CD4-positive, alpha-beta T cell treated with Interleukin-4 for 1 hour (primary cell): Measurements from ENCODE around the gene MAGI2.

Experiments
- DNase-seq, 2 donors: peaks; one replicate each; pipeline ENCODE4 v3.0.0-alpha.2; 2020 to 2022

Gene MAGI2

DNA sequence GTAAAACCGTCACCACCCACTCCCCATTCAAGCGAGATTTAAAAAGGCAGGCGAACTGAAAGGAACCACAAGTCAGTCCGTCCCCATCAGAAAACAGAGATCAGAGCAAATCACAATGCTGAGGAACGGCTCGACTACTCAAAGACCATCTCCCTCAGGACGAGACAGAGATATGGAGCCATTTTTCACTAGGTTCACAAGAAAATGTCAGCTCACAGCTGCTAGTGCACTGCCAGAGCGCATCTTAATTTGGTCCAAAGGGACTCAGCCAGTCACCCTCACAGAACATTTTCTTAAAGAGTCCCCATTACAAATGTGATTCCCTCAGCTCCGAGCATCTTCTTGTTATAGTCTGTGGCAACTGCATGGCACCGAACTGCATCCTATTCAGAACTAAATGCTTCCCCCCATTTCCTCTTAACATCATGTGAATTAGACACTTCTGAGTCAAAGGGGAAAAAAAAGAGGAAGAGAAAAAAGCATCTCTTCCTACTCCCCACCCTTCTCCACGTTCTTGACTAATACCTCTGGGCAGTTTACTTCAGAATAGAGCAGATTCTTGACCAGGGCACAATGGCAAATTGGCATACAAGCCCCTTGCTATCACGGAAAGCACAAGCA lies 683.9 kb downstream of the MAGI2 start:
- DNase-seq: no peak

DNA sequence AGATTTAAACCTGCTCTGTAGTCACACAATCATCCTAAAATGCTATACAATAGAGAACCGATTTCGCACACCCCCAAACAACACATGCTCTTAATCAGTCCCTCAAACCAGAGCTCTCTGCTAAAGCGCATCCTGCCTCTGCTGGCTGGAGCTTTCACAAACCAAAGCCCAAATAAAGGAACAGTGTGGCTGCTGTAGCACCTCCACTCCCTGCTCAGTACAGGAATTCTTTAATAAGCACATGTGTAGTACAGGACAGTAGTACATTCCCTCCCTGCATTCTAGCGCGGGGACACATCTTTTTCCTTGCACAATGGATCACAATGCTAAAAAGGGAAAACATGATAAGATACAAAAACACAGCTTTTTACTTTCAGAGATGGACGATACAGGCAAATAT lies 684.6 kb downstream of the MAGI2 start:
- DNase-seq: no peak

DNA sequence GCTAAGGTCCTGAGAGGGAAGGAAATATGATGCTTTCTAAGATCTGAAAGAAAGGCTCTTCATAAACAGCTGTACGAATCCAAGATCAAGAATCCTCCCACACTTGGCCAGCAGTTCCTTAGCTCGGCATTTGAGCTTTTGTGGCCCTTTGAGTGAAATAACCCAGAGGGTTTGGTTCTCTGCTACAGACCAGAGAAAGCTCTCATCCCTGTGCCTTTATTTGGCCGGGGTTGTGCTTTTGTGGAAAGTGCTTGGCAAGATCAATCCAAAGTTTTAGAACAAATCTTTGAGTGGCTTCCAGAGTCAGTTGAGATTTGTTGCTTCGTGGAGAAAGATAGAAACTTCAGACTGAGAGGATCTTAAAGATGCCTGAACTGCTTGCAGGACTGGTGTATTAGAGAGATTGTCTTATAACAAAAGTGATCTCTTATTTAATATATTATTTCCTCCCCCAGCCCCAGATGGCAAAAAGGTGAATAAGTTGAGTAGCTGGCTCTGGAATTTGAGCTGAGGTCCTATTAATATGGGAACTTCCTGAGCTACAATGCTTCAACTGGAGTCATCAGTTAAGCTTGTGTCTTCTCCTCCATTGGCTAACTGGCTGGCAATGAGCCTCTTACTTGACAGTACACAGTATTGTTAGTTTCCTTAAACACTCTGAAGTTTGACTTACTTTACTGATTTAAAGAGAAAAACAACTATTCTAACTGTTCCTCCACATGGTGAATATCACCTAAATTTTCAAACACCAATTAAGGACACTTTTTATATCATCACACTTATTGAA lies 687.3 kb downstream of the MAGI2 start:
- DNase-seq: no peak

DNA sequence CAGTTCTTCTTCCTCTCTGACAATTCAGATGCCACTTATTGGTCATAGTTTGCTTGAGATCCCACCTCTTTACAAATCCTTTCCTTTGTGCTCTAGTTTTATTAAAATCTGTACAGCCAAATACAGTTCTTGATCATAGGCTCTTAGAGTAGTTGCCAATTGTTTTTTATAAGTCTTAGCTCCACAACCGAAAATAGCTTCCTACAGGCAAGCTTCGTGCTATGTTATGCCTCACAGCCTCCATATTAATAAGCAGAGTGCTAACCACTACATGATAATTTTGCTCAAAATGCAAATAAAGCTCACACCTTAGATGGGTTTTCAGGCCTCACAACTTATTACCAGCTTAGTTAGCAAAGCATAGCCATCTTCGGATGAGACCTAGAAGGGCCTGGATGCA lies 688.9 kb downstream of the MAGI2 start:
- DNase-seq: no peak

DNA sequence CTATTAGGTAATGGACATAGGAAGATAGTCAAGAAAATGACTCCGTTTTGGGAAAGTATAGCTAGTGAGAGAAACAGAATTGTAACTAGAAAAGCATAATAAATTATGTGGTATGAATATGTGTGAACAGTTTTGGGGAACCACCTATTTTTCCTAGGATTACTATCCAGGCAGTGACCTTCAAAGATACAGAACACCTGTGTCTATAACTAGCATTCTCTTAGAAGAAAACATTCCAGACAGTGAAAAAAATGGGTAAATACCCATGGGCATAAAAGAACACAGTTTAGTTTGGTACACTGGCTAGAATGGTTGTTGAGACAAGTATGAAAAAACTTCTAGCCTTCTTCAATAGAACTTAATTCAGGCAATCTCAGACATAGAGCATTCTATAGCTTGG lies 690.8 kb downstream of the MAGI2 start:
- DNase-seq: no peak

DNA sequence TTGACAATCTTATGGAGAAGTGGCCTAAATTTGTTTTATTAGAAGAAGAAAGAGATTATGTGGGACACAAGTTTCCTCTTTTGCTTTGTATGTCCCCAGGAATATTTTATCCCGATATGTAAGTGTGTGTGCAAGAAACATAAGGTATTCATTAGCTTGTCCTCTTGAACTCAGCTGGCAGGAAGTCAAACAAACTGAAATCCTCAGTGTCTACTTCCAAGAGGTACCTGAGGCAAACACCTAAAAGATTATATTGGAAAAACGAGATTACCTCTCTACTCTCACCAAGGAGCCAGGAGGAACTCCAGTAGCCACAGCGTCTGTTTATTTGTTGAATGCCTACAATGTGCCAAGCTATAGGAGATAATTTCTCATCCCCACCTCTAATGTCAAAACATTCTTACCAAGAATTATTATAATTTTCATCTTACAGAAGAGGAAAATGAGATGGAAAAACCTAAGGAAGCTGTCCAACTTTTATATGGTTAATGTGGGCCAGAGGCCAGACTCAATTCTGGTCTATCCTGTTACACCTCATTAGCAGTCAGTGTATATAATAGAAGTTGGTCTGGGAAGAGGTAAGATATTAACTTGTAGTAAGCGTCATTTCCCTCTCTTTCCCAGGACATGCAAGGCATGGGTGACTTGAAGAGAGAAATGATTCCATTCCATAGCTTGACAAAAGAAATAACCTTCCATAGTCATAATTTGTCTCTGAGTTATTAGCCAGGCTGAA lies 692.7 kb downstream of the MAGI2 start:
- DNase-seq: no peak

DNA sequence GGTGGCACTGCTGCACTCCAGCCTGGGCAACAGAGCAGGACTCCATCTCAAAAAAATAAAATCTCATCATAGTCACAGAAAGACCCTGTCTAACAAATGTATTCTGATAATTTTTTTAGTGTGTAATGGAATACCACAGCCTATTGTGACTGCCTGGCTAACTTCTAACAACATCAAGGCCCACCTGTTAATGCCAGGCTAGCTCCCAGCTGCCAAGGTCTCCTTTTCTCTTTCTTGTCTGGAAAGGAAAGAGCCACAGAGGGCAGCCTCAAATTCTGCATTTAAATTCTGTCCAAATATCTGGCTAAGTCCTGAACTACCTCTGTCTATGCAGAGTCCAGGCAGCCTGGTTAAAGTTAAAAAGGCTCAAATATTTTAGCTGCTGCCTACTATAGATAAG lies 700.9 kb downstream of the MAGI2 start:
- DNase-seq: no peak

DNA sequence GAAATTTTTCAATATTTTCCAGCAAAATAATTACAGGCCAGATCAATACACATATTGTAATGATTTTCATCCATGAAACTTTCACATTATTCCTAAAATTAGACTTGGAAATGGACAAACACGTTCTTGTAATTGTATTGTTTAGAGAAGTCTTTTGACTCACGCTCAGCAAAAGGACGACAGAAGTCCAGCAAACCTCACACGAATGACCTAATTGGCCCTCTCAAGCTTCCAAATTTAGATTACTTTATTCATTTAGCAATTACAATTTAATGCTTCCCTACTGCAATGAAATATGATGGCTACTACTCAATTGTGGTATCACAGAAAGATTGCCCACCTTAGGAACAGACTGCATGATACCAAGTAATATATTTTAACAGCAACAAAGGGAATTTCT lies 702.2 kb downstream of the MAGI2 start:
- no peak for DNase-seq

DNA sequence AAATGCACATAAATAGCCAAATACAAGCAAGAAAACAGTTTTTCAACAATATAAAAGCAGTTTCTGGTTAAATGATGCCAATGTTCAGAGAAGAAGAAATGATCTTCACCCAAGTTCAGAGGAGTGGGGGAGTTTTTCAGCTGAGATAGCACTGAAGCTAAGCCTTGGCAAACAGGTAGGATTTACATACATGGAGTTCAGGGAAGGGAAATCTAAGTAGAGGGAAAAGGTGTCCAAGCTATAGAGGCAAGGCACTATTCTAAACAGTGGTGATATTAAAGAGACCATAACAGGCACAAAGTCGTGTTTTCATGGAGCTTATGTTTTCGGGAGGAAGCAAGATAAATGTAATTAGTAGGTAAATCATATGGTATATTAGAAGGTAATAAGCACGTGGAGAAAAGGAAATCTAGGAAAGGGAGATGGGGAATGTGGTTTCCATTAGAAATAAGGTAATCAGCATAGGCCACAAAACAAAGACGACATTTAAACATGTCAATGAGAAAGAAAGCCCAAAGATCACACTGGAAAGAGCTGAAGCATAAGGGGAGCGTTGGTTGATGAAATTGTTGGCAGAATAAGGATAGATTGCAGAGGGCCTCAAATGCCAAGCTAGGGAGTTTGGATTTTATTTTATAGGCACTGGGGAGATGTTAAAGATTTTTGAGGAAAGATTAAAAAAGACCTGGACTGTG lies 704.3 kb downstream of the MAGI2 start:
- DNase-seq: no peak

DNA sequence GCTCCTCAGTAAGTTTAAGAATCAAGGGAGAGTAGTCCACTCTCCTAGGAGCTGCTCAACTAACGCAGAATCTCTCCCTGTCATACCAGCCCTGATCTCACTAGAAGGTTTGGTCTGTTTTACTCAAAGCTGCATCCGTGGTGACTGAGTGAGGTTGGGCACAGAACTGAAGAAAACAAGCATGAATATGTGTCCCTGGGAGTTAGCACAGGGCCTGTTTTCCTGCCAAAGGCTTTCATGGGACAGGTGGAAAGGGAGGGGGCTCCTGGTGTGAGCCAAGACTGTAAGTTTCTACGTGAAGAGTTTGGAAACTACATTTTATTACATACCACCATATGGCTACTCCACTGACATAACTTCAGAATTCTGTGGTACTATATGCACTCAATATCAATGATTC lies 705.9 kb downstream of the MAGI2 start:
- DNase-seq: no peak

DNA sequence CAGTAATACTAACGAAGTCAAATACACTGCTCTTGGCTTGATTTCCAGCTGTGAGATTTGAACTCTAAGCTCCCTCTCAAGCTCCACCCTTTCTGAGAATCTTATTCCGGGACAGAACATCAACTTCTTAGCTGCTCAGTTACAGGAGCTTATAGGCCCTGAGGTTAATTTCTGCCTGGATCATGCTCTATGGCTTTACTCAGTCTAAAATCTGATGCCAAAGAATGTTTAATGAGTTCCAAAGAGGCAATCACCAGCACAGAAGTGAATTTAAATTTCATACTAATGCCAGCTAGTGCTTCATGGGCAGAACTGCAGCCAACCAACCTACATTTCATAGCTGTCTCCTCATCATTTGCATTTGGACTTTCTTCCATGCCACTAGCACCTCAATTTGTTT lies 707.2 kb downstream of the MAGI2 start:
- no peak for DNase-seq

DNA sequence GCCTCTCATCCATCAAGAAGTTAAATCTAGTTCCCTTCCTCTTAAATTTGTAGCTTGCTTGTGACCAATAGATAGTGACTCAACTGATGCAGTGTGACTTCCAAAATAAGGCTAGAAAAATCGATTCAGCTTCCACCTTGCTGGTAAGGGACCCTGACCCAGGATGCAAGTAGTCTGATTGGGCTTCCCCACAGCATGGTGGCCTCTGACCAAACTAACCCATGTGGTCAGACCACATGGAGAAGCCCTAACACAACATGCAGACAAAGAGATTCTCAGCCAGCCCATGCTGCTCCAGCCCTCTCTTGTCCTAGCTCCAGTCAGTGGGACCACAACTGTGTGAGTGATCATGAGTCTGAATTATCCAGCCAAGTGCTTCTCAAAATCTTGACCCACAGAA lies 710.8 kb downstream of the MAGI2 start:
- DNase-seq: no peak

DNA sequence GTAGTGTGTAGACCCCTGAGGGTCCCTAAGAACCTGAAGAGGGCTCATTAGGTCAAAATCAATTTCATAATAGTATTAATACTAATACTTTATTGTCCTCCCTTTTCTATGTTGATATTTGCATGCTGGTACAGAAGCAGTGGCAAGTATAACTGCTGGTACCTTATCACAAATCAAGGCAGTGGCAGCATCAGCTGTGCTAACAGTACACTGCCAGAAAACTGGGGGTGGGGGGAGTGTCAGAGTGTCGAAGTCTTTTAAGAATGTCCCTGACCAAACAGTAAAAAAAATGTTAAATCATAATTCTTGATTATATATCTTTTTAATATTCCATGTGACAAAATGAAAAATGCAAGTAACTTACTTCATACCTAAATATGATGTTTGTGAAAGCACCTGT lies 716.9 kb downstream of the MAGI2 start:
- DNase-seq: no peak

DNA sequence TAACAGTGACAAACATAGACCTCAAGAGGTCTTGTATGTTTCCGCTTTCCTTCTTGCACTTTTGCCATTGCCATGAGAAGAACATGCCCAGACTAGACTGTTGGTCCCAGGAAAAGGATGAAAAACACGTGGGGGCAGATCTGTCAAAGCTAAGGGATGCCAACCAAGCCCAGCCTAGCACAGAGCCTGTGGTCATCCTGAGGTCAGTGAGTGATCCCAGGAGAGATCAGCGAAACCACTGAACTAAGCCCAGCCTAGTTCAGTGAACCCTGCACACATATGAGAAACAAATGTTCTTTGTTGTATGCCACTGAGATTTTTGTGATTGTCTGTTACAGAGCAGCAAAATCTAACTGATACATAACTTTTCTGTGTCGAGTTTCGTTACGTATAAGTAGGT lies 718.8 kb downstream of the MAGI2 start:
- DNase-seq: no peak

DNA sequence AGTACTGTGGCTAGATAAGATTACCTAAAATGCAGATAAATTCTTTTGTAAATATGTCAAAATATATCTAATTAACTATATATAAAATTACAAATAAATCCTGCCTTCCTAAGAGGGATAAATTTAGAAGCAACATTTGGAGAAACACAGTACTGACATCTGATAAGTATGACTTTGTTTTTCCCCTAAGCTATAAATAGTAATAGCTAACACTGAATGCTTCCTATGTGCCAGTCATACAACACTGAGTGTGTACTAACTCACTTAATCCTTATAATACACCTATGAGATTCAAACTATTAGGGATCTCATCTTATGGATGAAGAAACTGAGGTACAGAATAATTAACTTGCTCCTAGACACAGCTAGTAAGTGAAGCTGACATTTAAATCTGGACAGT lies 733.4 kb downstream of the MAGI2 start:
- DNase-seq: no peak

DNA sequence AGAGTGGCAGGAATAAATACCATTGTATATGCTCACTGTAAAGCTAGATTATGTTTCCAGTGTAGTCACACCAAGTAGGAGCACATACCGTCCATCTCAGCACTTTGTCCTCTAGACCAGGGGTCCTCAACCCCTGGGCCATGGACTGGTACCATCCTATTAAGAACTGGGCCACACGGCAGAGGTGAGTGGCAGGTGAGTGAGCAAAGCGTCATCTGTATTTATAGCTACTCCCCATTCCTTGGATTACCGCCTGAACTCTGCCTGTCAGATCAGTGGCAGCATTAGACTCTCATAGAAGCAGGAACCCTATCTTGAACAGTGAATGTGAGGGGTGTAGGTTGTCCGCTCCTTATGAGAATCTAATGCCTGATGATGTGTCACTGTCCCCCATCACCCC lies 735.3 kb downstream of the MAGI2 start:
- no peak for DNase-seq

DNA sequence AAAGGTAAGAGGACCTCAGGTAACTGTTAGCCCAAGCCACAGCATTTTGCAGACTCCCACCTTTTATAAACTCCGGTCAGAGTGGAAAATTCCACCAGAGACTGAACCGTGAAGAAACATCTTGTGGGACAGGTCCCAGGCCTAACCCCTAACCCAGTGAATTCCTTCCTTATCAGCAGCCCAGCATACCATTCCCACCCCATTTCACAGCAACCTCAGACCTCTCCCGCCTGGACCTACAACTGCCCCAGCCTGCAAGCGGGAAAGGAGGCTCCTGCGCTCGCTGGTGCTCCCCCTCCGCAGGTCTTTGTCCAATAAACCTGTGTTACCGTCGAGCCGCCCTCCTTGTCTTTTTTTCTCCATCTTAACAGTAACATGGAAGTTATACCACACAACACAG lies 736.6 kb downstream of the MAGI2 start:
- DNase-seq: no peak

DNA sequence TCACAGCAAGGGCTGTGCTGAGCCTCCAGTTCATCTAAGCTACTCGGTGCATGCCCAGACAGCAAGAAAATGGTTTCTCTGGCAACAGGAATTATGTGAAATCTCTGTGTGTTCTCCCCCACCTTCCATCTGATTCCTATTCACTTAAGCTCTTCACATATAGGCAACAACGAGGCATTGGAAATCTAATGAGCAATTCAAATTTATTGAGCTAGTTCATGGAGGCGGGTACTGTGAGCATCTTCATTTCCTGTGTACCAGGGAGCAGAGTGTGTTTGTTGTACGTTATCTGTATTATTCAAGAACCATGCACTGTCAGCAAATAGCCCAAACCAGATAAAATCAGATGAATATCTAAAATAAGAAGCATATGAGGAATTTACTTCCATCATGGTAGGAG lies 739.1 kb downstream of the MAGI2 start:
- DNase-seq: no peak

DNA sequence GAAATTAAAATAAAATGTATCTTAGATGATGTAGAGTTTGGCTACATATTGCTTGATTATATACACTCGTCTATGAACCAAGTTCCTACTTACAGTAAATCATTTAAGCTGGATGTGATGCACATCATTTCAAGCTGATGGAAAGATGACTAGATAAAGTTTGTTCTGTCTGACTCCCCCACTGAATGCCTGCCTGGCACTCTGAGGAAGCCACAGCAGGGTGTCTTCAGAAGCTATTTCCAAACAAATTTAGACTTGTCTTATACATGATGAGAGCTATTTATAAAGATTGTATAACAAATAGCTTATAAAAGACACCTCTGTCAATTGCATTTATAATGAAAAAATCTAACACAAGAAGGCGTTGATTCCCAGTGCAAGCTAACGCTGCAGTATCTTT lies 741.4 kb downstream of the MAGI2 start:
- no peak for DNase-seq

DNA sequence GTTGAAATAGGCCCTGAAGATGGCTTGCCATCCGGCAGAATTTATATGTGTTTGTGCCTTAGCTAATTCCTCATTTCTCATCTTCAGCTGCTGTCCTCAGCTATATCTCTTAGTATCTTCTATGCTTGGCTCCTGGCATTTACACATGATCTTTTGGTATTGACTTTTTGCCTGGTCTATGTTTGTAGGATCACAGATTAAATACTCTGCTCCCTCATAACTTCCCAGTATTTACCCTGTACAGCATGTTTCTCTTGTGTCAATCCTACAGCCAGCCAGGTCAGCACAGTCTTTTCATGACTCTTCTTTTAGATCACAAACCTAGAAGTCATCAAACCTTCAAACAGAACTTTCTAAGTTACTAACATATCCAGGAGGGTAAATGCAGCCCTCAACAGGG lies 743.8 kb downstream of the MAGI2 start:
- DNase-seq: no peak

DNA sequence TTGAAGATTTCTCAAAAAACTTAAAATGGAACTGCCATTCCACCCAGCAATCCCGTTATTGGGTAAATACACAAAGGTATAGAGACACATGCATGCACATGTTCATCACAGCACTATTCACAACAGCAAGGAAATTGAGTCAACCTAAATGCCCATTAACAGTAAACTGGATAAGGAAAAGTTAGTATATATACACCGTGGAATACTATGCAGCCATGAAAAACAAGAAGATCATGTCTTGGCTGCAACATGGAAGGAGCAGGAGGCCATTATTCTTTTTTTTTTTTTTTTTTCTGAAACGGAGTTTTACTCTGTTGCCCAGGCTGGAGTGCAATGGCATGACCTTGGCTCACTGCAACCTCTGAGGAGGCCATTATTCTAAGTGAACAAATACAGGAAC lies 749.0 kb downstream of the MAGI2 start:
- no peak for DNase-seq

DNA sequence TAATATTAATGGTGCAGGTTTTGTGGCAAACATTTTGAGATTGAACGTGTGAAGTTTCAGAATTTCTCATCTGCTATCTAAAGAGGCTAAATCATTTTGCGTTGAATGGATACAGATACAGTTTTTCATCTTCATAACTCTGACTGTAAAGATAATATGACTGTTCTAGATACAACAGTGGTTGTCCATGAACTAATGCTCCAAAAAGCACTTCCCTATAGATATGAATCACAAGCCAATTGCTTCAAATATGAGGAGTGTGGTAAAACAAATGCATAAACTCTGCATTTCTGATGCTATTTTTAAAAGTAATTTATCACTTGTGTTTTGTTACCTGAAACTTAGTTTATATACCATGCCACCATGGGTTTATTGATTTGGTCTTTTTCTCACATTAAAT lies 750.1 kb downstream of the MAGI2 start:
- DNase-seq: no peak

DNA sequence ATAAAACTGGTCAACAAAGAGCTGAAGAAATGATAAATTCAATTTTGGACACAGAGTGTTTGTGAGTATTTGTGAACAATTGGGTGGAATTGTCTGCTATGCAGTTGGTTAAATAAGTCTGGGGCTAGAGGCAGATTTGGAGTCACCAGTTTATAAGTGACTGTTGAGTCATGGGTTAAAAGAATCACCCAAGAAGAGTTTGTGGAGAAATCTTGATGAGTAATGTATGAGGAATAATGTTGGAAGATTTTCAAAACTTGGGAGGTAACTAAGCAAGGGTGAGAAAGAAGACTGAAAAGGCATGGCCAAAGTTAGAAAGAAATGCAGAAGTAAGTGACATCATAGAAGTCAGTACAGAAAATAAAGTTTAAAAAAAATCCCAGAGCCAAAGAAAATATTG lies 750.7 kb downstream of the MAGI2 start:
- no peak for DNase-seq

DNA sequence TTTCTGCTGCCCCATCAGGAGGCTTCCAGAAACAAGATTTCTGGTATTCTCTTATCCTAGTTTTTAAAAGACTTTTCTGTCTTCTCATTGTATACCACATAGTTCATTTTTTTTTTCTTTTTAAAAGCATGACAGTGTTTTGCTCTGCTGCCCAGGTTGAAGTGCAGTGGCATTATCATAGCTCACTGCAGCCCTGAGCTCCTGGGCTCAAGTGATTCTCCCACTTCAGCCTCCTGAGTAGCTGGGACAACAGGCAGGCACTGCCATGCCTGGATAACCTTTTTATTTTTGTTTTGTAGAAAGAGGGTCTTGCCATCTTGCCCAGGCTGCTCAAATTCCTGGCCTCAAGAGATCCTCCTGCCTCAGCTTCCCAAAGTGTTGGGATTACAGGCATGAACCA lies 757.6 kb downstream of the MAGI2 start:
- no peak for DNase-seq
